GM21526 (cell line): ENCODE measurements around the gene CDC25C.
"Not testable (repeated sequence)": the region's sequence is repeated elsewhere in the genome, so short reads cannot be mapped to it uniquely, and the experiment has no call there.

Source experiments
- ATAC-seq: cut with Tn5 transposase; IDR thresholded peaks from one replicate; pipeline ENCODE4 v1.9.1; 2021; ENCODE audit warnings: moderate library complexity; ENCODE audit not compliant: unreplicated experiment, low FRiP score

The CDC25C gene

GRCh38 chr5:138282920-138283742, 48.5 kb downstream of the CDC25C start:
- no peak for ATAC-seq

GRCh38 chr5:138280915-138281314, 50.7 kb downstream of the CDC25C start:
- ATAC-seq: no peak

- no peak for ATAC-seq
Measured at GRCh38 chr5:138276402-138277054, 55.1 kb downstream of the CDC25C start.

- ATAC-seq: no peak
Measured at GRCh38 chr5:138275895-138276294, 55.7 kb downstream of the CDC25C start.

- no peak for ATAC-seq
Measured at GRCh38 chr5:138275379-138275782, 56.2 kb downstream of the CDC25C start.

- ATAC-seq: no peak
Measured at GRCh38 chr5:138274189-138274853, 57.3 kb downstream of the CDC25C start, which contains the start of gene GFRA3. TSS of gene GFRA3 (minus strand) at chr5:138274621. CDS start at chr5:138274424, 197 bp downstream.

GRCh38 chr5:138273834-138274188, 57.8 kb downstream of the CDC25C start:
- no peak for ATAC-seq

GRCh38 chr5:138272681-138273080, 58.9 kb downstream of the CDC25C start:
- no peak for ATAC-seq

GRCh38 chr5:138271281-138271680, 60.3 kb downstream of the CDC25C start:
- no peak for ATAC-seq

GRCh38 chr5:138264183-138264582, 67.4 kb downstream of the CDC25C start:
- no peak for ATAC-seq

- ATAC-seq: no peak
Measured at GRCh38 chr5:138263581-138263980, 68.0 kb downstream of the CDC25C start.

- ATAC-seq: no peak
Measured at GRCh38 chr5:138258704-138259292, 72.8 kb downstream of the CDC25C start.

- ATAC-seq: no peak
Measured at GRCh38 chr5:138257583-138257982, 74.0 kb downstream of the CDC25C start.

GRCh38 chr5:138252944-138253343, 78.7 kb downstream of the CDC25C start:
- no peak for ATAC-seq

- not testable (repeated sequence) for ATAC-seq
Measured at GRCh38 chr5:138247800-138248199, 83.8 kb downstream of the CDC25C start.

GRCh38 chr5:138246822-138247221, 84.8 kb downstream of the CDC25C start:
- no peak for ATAC-seq

GRCh38 chr5:138246334-138246733, 85.3 kb downstream of the CDC25C start:
- no peak for ATAC-seq

GRCh38 chr5:138245717-138246116, 85.9 kb downstream of the CDC25C start:
- no peak for ATAC-seq

- ATAC-seq: no peak
Measured at GRCh38 chr5:138243794-138244193, 87.8 kb downstream of the CDC25C start.

GRCh38 chr5:138241688-138242571, 89.7 kb downstream of the CDC25C start:
- ATAC-seq: no peak
